WTC11 (cell line): ENCODE results near the gene CNTNAP5.

Experiments
- ATF2 ChIP-seq: sonication (generic); formaldehyde crosslinking; IDR thresholded peaks from 2 replicates; pipeline ENCODE4 v1.8.1; 2022; ENCODE audit warnings: low read depth, missing genetic modification reagents, borderline replicate concordance
- CTCF ChIP-seq: fragments of 200-600 bp; IDR thresholded peaks from 2 replicates; pipeline ENCODE4 v1.8.0; 2022; ENCODE audit warnings: antibody characterized with exemption
- GABPB1 ChIP-seq: sonication (generic); formaldehyde crosslinking; IDR thresholded peaks from 2 replicates; pipeline ENCODE4 v1.8.1; 2023; ENCODE audit warnings: mild to moderate bottlenecking, missing genetic modification reagents
- JUN ChIP-seq: sonication (generic); formaldehyde crosslinking; IDR thresholded peaks from 2 replicates; pipeline ENCODE4 v1.8.0; 2023; ENCODE audit warnings: mild to moderate bottlenecking, missing genetic modification reagents
- SP1 ChIP-seq: sonication (generic); formaldehyde crosslinking; conservative IDR thresholded peaks from 2 replicates; pipeline ENCODE4 v1.8.1; 2022; ENCODE audit warnings: missing genetic modification reagents
- USF2 ChIP-seq: sonication (generic); formaldehyde crosslinking; IDR thresholded peaks from 2 replicates; pipeline ENCODE4 v1.8.1; 2023; ENCODE audit warnings: mild to moderate bottlenecking, missing genetic modification reagents, moderate library complexity

- TF ChIP-seq CTCF = no peak
- TF ChIP-seq ATF2 (CRISPR knock-in tag) = no peak
- TF ChIP-seq SP1 (CRISPR knock-in tag) = no peak
- no peak for TF ChIP-seq JUN (CRISPR knock-in tag)
- no peak for TF ChIP-seq USF2
- TF ChIP-seq GABPB1 (CRISPR knock-in tag) = no peak
Observed at GRCh38 chr2:124640221-124640750, 615.2 kb downstream of the CNTNAP5 start.
